Activated T-cell treated with anti-CD3 and anti-CD28 coated beads for 48 hours (primary cell): Measurements from ENCODE around the gene DOCK7.
"Not testable (repeated sequence)": the region's sequence is repeated elsewhere in the genome, so short reads cannot be mapped to it uniquely, and the experiment has no call there.

Experiments used
- DNase-seq: peaks from one replicate; pipeline ENCODE4 v3.0.0-alpha.2; 2020; ENCODE audit warnings: low read depth

The DOCK7 gene

DNA sequence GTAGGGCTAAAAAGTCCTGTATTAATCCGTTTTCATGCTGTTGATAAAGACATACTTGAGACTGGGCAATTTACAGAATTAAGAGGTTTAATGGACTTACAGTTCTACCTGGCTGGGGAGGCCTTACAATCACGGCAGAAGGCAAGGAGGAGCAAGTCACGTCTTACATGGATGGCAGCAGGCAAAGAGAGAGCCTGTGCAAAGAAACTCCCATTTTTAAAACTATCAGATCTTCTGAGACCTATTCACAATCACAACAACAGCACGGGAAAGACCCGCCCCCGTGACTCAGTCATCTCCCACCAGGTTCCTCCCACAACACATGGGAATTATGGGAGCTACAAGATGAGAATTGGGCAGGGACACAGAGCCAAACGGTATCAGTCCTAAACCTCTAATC is 6.3 kb upstream of the DOCK7 start:
- not testable (repeated sequence) for DNase-seq

DNA sequence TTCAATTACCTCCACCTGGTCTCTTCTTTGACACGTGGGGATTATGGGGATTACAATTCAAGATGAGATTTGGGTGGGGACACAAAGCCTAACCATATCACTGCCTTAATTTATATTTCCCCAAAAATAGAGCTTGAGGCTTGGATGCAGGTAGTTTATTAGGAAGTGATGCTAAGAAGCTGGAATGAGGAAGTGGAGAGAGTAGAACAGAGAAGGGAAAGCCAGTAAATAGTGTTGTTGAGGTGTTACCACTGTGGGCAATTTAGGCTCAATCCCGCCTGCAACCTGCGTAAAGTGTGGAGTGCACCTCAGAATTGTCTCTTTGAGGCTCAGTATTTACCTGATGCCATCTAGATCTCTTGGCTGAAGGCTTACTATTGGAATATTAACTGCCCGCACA is 4.9 kb upstream of the DOCK7 start:
- no peak for DNase-seq

DNA sequence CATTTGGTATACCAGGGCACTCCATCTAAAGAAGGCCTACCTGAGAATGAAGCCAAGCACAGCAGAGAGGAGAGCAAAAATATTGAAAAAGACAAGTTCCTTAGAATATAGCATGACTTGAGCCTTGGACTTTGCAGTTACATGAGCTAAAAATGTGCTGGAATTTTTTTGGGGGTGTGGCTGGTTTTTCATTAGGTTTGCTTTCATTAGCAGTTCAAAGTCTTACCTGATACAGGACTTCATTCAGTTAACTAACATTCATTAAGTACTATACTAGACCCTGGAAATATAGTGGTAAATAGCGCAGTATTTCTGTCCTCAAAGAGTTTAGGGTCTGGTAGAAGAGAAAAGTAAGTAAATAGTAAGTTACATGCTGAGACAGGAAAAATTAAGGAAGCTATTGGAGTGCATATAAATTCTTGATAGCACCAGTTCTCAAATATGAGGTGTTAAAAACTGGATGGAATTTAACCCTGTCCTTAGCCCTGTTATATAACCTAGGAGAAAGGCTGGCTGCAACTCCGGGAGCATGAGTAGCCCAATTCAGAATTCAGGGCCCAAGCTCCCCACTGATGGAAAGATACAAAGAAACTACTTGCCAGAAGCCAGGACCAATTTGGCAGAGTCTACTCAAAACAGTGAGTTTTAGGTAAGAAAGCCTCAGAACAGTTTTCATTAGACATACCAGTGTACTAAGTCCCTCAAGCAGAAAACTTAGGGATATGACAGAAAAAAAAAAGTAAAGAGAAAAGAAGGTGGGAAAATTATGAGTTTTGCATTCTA is 3.1 kb upstream of the DOCK7 start:
- DNase-seq: no peak

GRCh38 chr1:62689524-62689923 is 1.3 kb upstream of the DOCK7 start:
- no peak for DNase-seq

- DNase-seq: no peak
These were observed 500 bp upstream of the DOCK7 start for GRCh38 chr1:62688687-62689085.

GRCh38 chr1:62687421-62687902 is 724 bp downstream of the DOCK7 start:
- DNase-seq: peak; percentile 8

DNA sequence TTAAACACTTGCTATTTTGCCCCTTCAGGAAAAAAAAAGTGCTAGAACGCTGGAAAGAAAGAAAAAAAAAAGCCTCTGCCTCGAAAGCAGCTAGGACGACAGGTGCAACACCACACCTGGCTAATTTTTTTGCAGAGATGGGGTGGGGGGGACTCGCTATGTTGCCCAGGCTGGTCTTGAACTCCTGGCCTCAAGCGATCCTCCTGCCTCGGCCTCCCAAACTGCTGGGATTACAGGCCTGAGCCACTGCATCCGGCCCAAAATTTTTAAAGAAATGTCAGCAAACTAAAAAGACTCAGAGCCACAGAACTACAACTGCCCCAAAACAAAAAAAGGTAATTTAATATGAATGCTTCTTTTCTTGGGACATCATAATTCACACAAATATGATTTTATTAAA is 1.4 kb downstream of the DOCK7 start:
- no peak for DNase-seq

DNA sequence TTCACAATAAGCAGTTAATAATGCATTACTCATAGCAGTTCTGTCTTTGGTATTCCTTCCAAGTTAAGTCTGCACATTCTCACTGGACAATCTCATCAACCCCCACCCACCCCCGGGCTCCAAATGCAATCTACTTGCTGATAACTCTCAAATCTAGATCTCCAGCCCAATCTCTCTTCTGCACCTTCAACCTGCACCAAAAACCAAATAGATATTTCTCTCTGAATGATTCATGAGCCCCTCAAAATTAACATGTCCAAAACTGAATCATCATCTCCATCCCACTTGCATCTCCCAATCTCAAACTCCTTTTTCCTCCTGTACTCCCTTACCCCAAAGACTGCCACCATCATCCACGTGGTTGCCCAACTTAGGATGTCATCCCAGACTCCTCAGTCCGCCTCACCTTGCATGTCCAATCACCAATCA is 2.7 kb downstream of the DOCK7 start:
- no peak for DNase-seq

DNA sequence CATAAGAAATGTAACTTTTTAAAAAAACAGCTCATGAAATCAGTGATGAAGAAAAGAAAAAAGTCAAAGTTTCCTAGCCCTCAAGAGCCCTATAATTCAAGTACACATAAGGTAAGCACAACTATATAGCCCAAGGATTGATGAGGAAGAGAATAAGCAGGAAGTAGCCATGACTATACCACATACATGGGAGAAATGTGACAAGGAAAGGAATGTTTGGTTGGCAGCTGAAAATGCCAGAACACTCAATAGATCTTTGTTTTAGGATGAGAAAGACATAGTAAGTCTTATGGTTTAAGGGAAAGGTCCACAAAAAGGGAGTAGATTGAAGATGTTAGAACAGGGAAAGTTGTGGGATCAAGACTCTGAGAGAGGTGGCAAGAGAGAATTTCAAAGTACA is 5.7 kb downstream of the DOCK7 start:
- DNase-seq: no peak

DNA sequence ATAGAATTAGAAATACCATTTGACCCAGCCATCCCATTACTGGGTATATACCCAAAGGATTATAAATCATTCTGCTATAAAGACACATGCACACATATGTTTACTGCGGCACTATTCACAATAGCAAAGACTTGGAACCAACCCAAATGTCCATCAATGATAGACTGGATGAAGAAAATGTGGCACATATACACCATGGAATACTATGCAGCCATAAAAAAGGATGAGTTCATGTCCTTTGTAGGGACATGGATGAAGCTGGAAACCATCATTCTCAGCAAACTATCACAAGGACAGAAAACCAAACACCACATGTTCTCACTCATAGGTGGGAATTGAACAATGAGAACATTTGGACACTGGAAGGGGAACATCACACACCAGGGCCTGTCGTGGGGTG is 7.2 kb downstream of the DOCK7 start:
- DNase-seq: not testable (repeated sequence)

GRCh38 chr1:62677822-62678221 is 10.4 kb downstream of the DOCK7 start:
- not testable (repeated sequence) for DNase-seq

- no peak for DNase-seq
These were observed 11.4 kb downstream of the DOCK7 start for GRCh38 chr1:62676611-62677356.

DNA sequence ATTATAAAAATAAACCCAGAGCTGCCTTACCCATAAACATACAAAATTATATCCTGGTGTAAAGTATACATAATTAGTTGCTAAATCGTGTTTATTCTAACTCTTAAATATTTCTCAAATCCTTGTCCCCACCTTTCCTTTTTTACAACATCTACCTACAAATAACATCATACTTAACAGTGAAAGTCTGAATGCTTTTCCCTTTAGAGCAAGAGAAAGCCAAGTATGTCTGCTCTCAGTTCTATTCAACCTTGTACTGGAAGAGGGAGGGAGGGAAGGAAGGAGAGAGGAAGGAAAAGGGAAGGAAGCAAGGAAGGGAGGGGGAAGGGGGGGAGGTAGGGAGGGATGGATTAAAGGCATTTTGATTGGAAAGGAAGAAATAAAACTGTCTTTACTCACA is 14.6 kb downstream of the DOCK7 start:
- DNase-seq: no peak

GRCh38 chr1:62672029-62672428 is 16.2 kb downstream of the DOCK7 start:
- DNase-seq: no peak

- DNase-seq: no peak
These were observed 33.4 kb downstream of the DOCK7 start for GRCh38 chr1:62654744-62655143.

GRCh38 chr1:62652387-62652786 is 35.8 kb downstream of the DOCK7 start:
- DNase-seq: no peak

DNA sequence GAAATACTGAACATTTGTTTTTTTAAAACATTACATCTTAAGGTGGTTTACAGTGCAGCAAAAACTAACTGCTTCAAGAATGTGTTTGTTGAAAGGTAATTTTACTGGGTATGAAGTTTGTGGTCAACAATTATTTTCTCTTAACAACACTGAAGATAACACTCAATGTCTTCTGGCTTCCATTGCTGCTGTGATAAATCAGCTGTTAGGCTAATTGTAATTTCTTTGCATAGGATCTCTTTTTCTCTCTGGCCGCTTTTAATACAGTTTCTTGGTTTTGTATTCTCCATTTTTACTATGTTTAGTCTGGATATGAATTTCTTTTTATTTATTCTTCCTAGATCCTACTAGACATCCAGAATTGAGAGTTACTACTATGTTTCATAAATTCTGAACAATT is 44.9 kb downstream of the DOCK7 start:
- DNase-seq: no peak

DNA sequence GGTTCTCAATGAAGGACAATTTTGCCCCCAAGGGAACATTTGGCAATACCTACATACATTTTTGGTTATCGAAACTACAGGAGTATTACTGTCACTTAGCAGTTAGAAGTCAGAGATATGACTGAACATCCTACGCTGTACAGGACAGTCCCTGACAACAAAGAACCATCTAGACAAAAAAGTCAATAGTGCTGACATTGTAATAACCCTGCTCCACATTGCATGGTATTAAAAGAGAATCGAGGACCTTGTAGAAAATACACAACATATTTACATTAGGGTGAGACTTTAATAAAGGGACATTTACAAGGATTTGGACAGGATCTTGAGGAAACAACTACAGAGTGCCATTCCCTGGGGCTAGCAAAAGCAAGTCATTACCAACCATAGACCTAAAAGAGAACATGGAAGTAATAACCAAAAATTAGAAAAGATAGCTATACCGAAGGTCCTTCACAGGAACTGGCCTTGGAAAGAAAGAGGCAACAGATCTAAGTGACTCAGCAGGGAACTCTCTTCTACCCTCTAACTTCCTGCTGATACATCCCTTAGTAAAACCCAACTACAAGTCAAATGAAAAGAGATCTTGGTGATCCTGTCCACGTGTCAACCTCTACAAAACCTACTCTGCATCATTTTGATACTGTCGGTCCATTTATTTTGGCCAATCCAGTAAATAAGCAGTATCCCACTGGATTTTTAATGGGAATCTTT is 50.6 kb downstream of the DOCK7 start:
- no peak for DNase-seq

DNA sequence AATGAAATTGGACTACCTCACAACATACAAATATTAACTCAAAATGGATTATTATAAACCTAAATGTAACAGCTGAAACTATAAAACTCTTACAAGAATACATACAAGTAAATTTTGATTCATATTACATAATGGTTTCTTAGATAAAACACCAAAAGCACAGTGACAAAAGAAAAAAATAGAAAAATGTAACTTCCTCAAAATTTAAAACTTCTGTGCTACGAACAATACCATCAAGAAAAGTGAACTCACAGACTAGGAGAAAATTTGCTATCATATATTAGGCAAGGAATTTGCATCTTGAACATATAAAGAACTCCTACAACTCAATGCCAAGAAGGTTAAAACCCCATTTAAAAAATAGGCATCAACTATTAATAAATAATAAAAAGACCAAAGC is 59.7 kb downstream of the DOCK7 start:
- DNase-seq: no peak

- DNase-seq: no peak
These were observed 62.8 kb downstream of the DOCK7 start for GRCh38 chr1:62625415-62625814.

DNA sequence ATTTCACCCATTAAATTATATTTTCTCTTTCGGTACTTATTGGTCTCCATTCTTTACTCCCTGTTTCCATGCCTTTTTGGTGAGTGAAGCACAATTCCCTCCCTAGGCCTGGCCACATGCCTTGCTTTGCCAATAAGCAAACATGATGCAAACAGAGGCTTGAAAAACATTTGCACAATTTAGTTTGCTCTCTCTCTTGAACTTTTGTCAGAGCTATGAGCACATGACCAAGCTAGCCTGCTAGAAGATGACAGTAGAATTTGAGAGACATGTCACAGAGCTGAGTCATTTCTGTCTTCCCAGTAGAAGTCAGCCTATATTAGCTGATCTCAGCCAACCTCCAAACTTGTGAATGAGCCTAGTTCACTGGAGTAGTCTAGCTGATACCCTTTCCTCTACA is 66.3 kb downstream of the DOCK7 start:
- no peak for DNase-seq

- DNase-seq: no peak
These were observed 74.3 kb downstream of the DOCK7 start for GRCh38 chr1:62613890-62614289.

DNA sequence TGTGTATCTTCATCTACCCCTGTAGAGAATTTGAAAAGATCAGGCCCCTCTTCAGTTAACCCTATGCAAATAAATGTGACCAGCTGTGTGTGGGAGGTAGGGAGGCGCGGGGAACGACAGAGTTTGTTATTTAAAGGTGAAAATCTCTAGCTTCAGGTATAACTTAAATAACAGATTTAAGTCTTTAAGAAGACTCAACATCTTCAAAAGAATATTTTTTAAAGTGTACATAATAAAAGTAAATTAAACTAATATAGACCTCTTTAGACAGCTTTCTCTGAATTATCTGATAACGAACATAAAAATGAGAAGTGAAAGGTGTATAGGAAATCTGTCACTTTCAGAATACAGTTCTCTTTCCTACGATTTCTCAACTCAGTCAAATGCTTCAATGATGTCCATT is 74.9 kb downstream of the DOCK7 start:
- DNase-seq: no peak
